ENCODE data around the gene CTSF. TPM values are rescaled to one million over a fixed set of nuclear protein-coding genes. Genes with fewer than 3 reads are reported as not detected.

The CTSF gene
- total and polyA plus RNA-seq, 3 experiments from 2014 or later = 5.6 to 20.6 (median 6.0) TPM

DNA sequence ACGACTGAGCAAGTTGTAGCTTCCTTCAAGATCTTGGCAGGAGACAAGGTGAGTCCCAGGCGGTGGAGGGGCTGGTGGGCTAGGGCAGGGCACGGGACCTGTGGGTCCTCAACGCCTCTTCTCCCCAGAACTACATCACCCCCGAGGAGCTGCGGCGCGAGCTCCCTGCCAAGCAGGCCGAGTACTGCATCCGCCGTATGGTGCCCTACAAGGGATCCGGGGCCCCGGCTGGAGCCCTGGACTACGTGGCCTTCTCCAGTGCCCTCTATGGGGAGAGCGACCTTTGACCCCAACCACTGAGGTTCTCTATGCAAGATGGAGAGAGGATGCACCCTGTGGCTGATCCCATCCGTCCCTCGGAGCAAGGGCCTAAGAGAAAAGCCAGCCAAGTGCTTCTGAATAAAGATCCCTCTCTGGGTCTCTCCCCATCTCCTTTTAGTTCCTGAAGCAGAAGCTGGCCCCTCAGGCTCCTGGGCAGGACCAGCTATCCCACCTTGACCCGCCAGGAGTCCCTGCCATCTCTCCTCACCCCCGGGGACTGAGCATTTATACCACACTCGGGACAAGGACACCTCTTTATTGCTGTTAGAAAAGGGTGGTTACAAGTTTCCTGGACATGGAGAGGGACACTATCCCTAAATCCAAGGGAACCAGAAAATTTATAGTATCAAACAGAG lies 5.4 kb downstream of the CTSF start:
- Histone ChIP-seq H3K27me3 (ENCODE audit: insufficient read depth, low read length, poor library complexity, severe bottlenecking) (no peaks in the 10 kb centered on the region), H3K27ac (ENCODE audit: low read depth, low read length) (no peak overlapping the region), H3K36me3 (ENCODE audit: insufficient read depth, low read length) (no peaks in the 10 kb centered on the region), H3K4me1 (ENCODE audit: insufficient read depth, low read length) (peaks cover 9% of the 10 kb centered on the region), H3K9me3 (ENCODE audit: low read length) (no peaks in the 10 kb centered on the region), H3K4me3 (ENCODE audit: low read length) (no peak overlapping the region)
- peaks cover 6 to 7% of the 10 kb centered on the region in 2 donors for H3K27me3 Mint-ChIP-seq
- H3K9me3 Mint-ChIP-seq = no peaks in the 10 kb centered on the region
- CTCF ChIA-PET = no interaction called here
- H3K27ac Mint-ChIP-seq = peak overlapping the region in 1 of 8 donors; percentile 46
- peaks cover 0 to 15% (median 10%) of the 10 kb centered on the region in 3 donors for H3K4me1 Mint-ChIP-seq
- H3K36me3 Mint-ChIP-seq = peaks cover 0 to 5% (median 1%) of the 10 kb centered on the region in 3 donors
- POLR2A ChIA-PET = interaction anchor here (0.5 kb wide), 1 partner anchor 790 kb away, joined by 3 read pairs; the partner anchor contains the start of gene POLD4
- DNase-seq = no peak
- H3K4me3 Mint-ChIP-seq = no peak overlapping the region

DNA sequence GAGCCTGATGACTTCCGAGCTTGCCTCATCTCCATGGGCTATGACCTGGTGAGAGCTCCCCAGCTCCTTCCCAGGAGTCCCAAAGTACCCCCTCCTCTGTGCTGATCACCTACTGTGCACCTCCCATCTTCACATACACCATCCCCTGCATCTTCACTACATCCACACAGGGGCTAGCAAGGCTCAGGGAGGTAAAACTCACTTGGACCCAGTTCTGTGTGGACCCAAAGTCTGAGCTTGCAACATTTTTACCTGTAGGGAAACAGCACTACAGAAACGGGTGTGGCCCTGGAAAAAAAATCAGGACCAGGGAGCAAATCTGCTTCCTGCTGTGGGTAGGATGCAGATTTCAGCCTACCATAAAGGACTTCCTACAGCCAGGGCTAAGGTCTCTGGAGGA lies 6.1 kb downstream of the CTSF start:
- Histone ChIP-seq H3K27ac (ENCODE audit: low read depth, low read length) (no peak overlapping the region), H3K27me3 (ENCODE audit: insufficient read depth, low read length, poor library complexity, severe bottlenecking) (no peaks in the 10 kb centered on the region), H3K4me3 (ENCODE audit: low read length) (no peak overlapping the region), H3K36me3 (ENCODE audit: insufficient read depth, low read length) (no peaks in the 10 kb centered on the region), H3K9me3 (ENCODE audit: low read length) (no peaks in the 10 kb centered on the region), H3K4me1 (ENCODE audit: insufficient read depth, low read length) (peaks cover 5% of the 10 kb centered on the region)
- H3K4me1 Mint-ChIP-seq = peaks cover 0 to 8% (median 4%) of the 10 kb centered on the region in 3 donors
- DNase-seq = no peak
- no peak overlapping the region for H3K4me3 Mint-ChIP-seq
- peaks cover 0 to 5% (median 1%) of the 10 kb centered on the region in 3 donors for H3K36me3 Mint-ChIP-seq
- no peak overlapping the region for H3K27ac Mint-ChIP-seq
- ChIA-PET POLR2A (interaction anchor here (0.5 kb wide), 1 partner anchor 791 kb away, joined by 3 read pairs; the partner anchor contains the start of gene POLD4), CTCF (interaction anchor here (1.0 to 2.5 kb wide), 4 partner anchors 9 to 116 kb away, joined by 3 to 8 read pairs (median 3); partner anchors contain the start of gene RBM4B)
- no peaks in the 10 kb centered on the region for H3K9me3 Mint-ChIP-seq
- H3K27me3 Mint-ChIP-seq = peaks cover 5 to 8% of the 10 kb centered on the region in 2 donors

DNA sequence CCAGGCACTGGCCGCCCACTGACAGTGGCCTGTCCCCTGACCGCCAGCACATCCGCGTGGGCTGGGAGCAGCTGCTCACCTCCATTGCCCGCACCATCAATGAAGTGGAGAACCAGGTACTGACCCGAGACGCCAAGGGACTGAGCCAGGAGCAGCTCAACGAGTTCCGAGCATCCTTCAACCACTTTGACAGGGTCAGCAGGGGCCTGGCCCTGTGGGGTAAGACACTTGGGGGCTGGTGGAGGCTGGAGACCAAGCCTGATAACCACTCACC lies 6.5 kb downstream of the CTSF start:
- Mint-ChIP-seq H3K4me1 (peaks cover 0 to 6% (median 3%) of the 10 kb centered on the region in 3 donors), H3K9me3 (no peaks in the 10 kb centered on the region), H3K36me3 (peaks cover 0 to 5% (median 1%) of the 10 kb centered on the region in 3 donors), H3K27me3 (peaks cover 6 to 10% of the 10 kb centered on the region in 2 donors), H3K27ac (no peak overlapping the region), H3K4me3 (no peak overlapping the region)
- ChIA-PET POLR2A (no interaction called here), CTCF (interaction anchor here (1.0 to 2.5 kb wide), 4 partner anchors 9 to 116 kb away, joined by 3 to 8 read pairs (median 3); partner anchors contain the start of gene RBM4B)
- no peak for DNase-seq
- no peak overlapping the region for H3K27ac ChIP-seq (ENCODE audit: low read depth, low read length)
- H3K36me3 ChIP-seq (ENCODE audit: insufficient read depth, low read length) = no peaks in the 10 kb centered on the region
- H3K4me1 ChIP-seq (ENCODE audit: insufficient read depth, low read length) = peaks cover 5% of the 10 kb centered on the region
- no peaks in the 10 kb centered on the region for H3K9me3 ChIP-seq (ENCODE audit: low read length)
- no peak overlapping the region for H3K4me3 ChIP-seq (ENCODE audit: low read length)
- no peaks in the 10 kb centered on the region for H3K27me3 ChIP-seq (ENCODE audit: insufficient read depth, low read length, poor library complexity, severe bottlenecking)

DNA sequence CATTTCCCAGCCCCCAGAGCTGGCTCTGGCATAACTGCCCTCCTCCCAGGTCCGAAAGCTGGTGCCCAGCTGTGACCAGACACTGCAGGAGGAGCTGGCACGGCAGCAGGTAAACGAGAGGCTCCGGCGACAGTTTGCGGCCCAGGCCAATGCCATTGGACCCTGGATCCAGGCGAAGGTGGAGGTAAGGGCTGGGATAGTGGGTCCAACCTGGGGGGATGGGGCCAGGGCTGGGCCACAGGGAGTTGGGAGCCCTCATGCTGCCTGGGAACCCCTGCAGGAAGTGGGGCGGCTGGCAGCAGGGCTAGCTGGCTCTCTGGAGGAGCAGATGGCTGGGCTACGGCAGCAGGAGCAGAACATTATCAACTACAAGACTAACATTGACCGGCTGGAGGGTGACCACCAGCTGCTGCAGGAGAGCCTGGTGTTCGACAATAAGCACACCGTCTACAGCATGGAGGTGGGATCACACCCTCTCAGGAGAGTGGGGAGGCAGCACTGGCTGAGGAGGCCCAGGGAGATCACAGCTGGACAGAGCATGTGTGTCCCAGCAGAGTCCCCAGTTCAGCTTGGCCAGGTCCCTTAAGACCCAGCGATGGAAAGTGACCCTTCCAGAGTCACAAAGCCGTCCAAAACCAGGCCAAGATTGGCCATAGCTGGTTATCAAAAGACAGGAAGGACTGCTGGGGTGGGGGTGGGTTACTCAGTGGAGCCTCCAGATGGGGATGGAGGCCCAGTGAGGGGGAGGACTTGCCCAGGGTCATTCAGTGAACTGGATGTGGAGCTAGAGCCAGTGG lies 7.0 kb downstream of the CTSF start:
- Histone ChIP-seq H3K9me3 (ENCODE audit: low read length) (no peaks in the 10 kb centered on the region), H3K27ac (ENCODE audit: low read depth, low read length) (no peak overlapping the region), H3K36me3 (ENCODE audit: insufficient read depth, low read length) (no peaks in the 10 kb centered on the region), H3K27me3 (ENCODE audit: insufficient read depth, low read length, poor library complexity, severe bottlenecking) (no peaks in the 10 kb centered on the region), H3K4me1 (ENCODE audit: insufficient read depth, low read length) (peaks cover 5% of the 10 kb centered on the region), H3K4me3 (ENCODE audit: low read length) (no peak overlapping the region)
- peaks cover 5 to 10% of the 10 kb centered on the region in 2 donors for H3K27me3 Mint-ChIP-seq
- POLR2A ChIA-PET = no interaction called here
- H3K36me3 Mint-ChIP-seq = peaks cover 0 to 5% (median 1%) of the 10 kb centered on the region in 3 donors
- no peak overlapping the region for H3K27ac Mint-ChIP-seq
- H3K4me1 Mint-ChIP-seq = peaks cover 0 to 6% (median 3%) of the 10 kb centered on the region in 3 donors
- no peak overlapping the region for H3K4me3 Mint-ChIP-seq
- CTCF ChIA-PET = interaction anchor here (1.0 to 2.5 kb wide), 4 partner anchors 8 to 117 kb away, joined by 3 to 8 read pairs (median 3); partner anchors contain the start of gene RBM4B
- H3K9me3 Mint-ChIP-seq = no peaks in the 10 kb centered on the region
- DNase-seq = no peak

DNA sequence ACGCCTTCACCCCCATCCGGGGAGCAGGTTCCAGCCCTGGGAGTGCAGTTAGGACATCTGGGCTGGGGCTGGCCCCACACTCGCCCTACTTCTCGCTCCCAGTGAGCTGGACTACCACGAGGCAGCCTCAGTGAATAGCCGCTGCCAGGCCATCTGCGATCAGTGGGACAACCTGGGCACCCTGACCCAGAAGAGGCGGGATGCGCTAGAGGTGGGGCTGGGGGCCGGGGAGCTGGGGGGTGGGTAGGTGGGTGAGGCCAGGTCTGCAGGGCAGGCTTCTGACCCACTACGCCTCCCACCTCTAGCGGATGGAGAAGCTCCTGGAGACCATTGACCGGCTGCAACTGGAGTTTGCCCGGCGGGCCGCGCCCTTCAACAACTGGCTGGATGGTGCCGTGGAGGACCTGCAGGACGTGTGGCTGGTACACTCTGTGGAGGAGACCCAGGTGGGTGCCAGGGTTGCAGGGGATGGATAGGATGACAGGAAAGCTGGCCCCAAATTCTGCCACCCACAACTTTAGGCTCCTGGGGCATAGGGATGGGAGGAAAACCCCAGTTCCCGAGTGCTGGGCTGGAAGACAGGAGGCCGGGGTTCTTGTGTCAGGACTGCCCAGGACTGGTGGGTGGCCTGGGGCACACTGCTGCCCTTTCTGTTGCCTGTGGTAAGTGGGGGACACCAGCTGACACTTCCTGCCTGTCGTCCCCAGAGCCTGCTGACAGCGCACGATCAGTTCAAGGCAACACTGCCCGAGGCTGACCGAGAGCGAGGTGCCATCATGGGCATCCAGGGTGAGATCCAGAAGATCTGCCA lies 8.3 kb downstream of the CTSF start:
- Mint-ChIP-seq H3K4me3 (peak overlapping the region in 1 of 7 donors; percentile 56), H3K27me3 (peaks cover 8 to 16% of the 10 kb centered on the region in 2 donors), H3K27ac (no peak overlapping the region), H3K9me3 (no peaks in the 10 kb centered on the region), H3K36me3 (peaks cover 0 to 1% (median 0%) of the 10 kb centered on the region in 3 donors), H3K4me1 (peaks cover 0 to 6% (median 1%) of the 10 kb centered on the region in 3 donors)
- CTCF ChIA-PET = interaction anchor here (0.6 to 2.5 kb wide), 2 partner anchors 118 to 121 kb away, joined by 3 to 8 read pairs; partner anchors contain the start of gene RBM4B
- H3K9me3 ChIP-seq (ENCODE audit: low read length) = no peaks in the 10 kb centered on the region
- H3K27ac ChIP-seq (ENCODE audit: low read depth, low read length) = no peak overlapping the region
- H3K4me3 ChIP-seq (ENCODE audit: low read length) = no peak overlapping the region
- H3K36me3 ChIP-seq (ENCODE audit: insufficient read depth, low read length) = no peaks in the 10 kb centered on the region
- no peaks in the 10 kb centered on the region for H3K27me3 ChIP-seq (ENCODE audit: insufficient read depth, low read length, poor library complexity, severe bottlenecking)
- POLR2A ChIA-PET = interaction anchor here (0.5 kb wide), 1 partner anchor 13 kb away, joined by 5 read pairs; no protein-coding TSS in a partner anchor
- no peak for DNase-seq
- H3K4me1 ChIP-seq (ENCODE audit: insufficient read depth, low read length) = peaks cover 5% of the 10 kb centered on the region

DNA sequence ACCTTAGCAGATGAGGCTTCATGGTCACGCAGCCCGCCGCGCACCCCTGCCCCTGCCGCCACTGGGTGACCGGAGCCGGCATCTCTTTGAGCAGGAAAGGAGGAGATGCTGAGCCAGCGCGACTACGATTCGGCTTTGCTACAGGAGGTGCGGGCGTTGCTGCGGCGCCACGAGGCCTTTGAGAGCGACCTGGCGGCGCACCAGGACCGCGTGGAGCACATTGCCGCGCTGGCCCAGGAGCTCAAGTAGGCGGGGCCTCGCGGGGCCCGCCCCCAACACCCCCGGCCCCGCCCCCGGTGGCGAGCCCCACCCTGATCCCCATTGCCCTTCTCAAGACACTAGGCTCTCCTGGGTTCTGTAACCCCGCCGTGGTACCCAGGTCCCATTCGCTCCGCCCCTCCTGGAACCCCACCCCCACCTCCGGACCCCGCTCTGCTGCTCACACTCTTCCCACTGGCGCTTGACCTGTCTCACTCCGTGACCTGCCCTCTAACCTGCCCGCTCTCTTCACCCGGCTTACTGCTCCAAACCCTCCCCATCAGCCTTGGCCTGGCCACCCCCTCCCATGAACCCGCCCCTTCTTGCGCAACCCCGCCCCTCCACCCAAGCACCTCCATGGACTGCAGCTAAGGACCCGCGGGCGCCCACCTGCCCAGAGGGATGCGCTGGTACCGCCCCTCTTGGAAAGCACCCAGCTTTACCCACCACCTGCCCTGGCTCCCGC lies 9.1 kb downstream of the CTSF start:
- Mint-ChIP-seq H3K27ac (no peak overlapping the region), H3K4me1 (peaks cover 0 to 6% (median 1%) of the 10 kb centered on the region in 3 donors), H3K4me3 (peak overlapping the region in 2 of 7 donors; percentile 17 to 25), H3K36me3 (peaks cover 0 to 1% (median 0%) of the 10 kb centered on the region in 3 donors), H3K9me3 (no peaks in the 10 kb centered on the region), H3K27me3 (peaks cover 8 to 16% of the 10 kb centered on the region in 2 donors)
- ChIA-PET CTCF (interaction anchor here (0.6 kb wide), 1 partner anchor 121 kb away, joined by 3 read pairs; no protein-coding TSS in a partner anchor), POLR2A (interaction anchor here (0.5 kb wide), 1 partner anchor 110 kb away, joined by 3 read pairs; no protein-coding TSS in a partner anchor)
- Histone ChIP-seq H3K36me3 (ENCODE audit: insufficient read depth, low read length) (no peaks in the 10 kb centered on the region), H3K27me3 (ENCODE audit: insufficient read depth, low read length, poor library complexity, severe bottlenecking) (no peaks in the 10 kb centered on the region), H3K27ac (ENCODE audit: low read depth, low read length) (no peak overlapping the region), H3K4me3 (ENCODE audit: low read length) (no peak overlapping the region), H3K9me3 (ENCODE audit: low read length) (no peaks in the 10 kb centered on the region), H3K4me1 (ENCODE audit: insufficient read depth, low read length) (peaks cover 5% of the 10 kb centered on the region)
- peak in 4 of 5 donors; percentile 25 to 53 (median 27) for DNase-seq

DNA sequence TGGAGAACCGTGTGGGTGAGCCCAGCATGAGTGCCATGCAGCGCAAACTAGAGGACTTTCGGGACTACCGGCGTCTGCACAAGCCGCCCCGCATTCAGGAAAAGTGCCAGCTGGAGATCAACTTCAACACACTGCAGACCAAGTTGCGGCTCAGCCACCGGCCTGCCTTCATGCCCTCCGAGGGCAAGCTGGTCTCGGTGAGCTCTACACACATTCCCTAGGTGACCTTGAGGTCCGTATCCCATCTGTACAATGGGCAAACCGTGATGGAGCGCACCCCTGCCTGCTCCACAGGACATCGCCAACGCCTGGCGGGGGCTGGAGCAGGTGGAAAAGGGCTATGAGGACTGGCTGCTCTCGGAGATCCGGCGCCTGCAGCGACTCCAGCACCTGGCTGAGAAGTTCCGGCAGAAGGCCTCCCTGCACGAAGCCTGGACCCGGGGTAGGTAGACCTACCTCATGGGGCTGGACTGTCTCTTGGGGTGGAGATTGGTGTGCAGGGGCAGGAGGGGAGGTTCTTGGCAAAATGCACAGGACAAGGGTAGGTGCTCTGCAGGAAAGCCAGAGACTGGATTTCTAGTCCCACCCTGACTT lies 10.6 kb downstream of the CTSF start:
- H3K27ac Mint-ChIP-seq = no peak overlapping the region
- H3K9me3 ChIP-seq (ENCODE audit: low read length) = no peaks in the 10 kb centered on the region
- H3K36me3 ChIP-seq (ENCODE audit: insufficient read depth, low read length) = no peaks in the 10 kb centered on the region
- H3K27me3 ChIP-seq (ENCODE audit: insufficient read depth, low read length, poor library complexity, severe bottlenecking) = no peaks in the 10 kb centered on the region
- DNase-seq = no peak
- ChIA-PET CTCF (interaction anchor here (1.0 kb wide), 1 partner anchor 10 kb away, joined by 3 read pairs; no protein-coding TSS in a partner anchor), POLR2A (no interaction called here)
- H3K9me3 Mint-ChIP-seq = no peaks in the 10 kb centered on the region
- no peak overlapping the region for H3K27ac ChIP-seq (ENCODE audit: low read depth, low read length)
- H3K4me1 ChIP-seq (ENCODE audit: insufficient read depth, low read length) = peaks cover 5% of the 10 kb centered on the region
- H3K4me3 ChIP-seq (ENCODE audit: low read length) = no peak overlapping the region
- peaks cover 0 to 6% (median 1%) of the 10 kb centered on the region in 3 donors for H3K4me1 Mint-ChIP-seq
- H3K4me3 Mint-ChIP-seq = no peak overlapping the region
- H3K27me3 Mint-ChIP-seq = peaks cover 8 to 16% of the 10 kb centered on the region in 2 donors
- peaks cover 0 to 1% (median 0%) of the 10 kb centered on the region in 3 donors for H3K36me3 Mint-ChIP-seq

Data from CD8-positive, alpha-beta memory T cell (primary cell).